ENCODE data around the gene ELMOD3.
"Not testable (repeated sequence)": the region's sequence is repeated elsewhere in the genome, so short reads cannot be mapped to it uniquely, and the experiment has no call there.

ELMOD3 gene

DNA sequence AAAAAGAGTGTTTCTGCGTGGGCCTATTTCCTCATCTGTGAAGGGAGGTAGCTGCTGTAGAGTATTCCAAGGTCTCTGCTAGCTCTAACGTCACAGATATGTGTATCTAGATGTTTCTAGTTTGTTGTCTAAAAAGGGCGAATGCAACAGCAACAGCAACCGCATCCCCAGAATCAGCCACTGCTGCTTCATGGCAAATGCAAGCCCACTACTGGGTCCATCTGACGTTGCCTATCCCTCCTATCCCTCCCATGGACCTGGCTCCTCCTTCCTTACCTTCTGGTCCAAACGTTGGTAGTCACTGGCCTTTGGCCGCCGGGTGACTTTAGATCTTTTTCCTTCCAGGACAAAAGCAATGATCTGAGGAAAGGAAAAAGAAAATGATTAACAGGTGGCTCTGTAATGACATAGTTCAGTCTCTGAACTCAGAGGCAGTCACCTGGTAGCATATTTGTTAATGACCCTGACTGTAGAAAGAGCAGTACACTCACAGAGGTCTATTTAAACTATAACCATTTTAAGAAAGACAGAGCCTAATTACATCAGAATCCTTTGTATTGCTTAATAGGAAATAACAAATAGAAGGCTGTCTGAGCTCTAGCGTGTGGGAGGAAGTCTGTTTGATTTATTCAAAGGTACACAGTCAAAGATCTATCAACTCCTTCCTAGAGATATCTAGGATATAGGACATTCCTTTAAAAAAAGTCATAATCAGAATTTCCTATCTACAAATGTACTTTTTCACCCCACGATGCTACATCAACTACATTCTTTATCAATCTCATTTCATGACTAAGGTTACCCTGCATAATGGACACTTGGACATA, 29.7 kb upstream of the ELMOD3 start:
- TF ChIP-seq, protein P1, sequence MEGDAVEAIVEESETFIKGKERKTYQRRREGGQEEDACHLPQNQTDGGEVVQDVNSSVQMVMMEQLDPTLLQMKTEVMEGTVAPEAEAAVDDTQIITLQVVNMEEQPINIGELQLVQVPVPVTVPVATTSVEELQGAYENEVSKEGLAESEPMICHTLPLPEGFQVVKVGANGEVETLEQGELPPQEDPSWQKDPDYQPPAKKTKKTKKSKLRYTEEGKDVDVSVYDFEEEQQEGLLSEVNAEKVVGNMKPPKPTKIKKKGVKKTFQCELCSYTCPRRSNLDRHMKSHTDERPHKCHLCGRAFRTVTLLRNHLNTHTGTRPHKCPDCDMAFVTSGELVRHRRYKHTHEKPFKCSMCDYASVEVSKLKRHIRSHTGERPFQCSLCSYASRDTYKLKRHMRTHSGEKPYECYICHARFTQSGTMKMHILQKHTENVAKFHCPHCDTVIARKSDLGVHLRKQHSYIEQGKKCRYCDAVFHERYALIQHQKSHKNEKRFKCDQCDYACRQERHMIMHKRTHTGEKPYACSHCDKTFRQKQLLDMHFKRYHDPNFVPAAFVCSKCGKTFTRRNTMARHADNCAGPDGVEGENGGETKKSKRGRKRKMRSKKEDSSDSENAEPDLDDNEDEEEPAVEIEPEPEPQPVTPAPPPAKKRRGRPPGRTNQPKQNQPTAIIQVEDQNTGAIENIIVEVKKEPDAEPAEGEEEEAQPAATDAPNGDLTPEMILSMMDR (IDR thresholded peaks at IDR 0.05; ENCODE audit: extremely low read depth, insufficient read depth, missing control alignments) = no peak
- in situ Hi-C loops (cut with MboI; ENCODE audit: low pct_unique_long_range_greater_than_20kb, low sequenced_read_pairs, unreplicated experiment) = no loop called here
- no peak for DNase-seq (ENCODE audit: low spot score)

DNA sequence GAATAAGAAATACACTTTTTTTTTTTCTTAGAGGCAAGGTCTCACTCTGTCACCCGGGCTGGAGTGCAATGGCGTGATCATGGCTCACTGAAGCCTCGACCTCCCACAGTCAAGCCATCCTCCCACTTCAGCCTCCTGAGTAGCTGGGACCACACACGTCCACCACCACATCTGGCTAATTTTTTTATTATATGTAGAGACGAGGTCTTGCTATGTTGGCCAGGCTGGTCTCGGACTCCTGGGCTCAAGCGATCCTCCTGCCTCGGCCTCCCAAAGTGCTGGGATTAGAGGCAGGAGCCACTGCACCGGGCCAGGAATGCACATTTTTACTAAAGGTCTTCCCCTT, 29.1 kb upstream of the ELMOD3 start:
- DNase-seq (ENCODE audit: low spot score) = no peak
- in situ Hi-C loops (cut with MboI; ENCODE audit: low pct_unique_long_range_greater_than_20kb, low sequenced_read_pairs, unreplicated experiment) = no loop called here
- TF ChIP-seq, protein P1 (IDR thresholded peaks at IDR 0.05; ENCODE audit: extremely low read depth, insufficient read depth, missing control alignments) = no peak

DNA sequence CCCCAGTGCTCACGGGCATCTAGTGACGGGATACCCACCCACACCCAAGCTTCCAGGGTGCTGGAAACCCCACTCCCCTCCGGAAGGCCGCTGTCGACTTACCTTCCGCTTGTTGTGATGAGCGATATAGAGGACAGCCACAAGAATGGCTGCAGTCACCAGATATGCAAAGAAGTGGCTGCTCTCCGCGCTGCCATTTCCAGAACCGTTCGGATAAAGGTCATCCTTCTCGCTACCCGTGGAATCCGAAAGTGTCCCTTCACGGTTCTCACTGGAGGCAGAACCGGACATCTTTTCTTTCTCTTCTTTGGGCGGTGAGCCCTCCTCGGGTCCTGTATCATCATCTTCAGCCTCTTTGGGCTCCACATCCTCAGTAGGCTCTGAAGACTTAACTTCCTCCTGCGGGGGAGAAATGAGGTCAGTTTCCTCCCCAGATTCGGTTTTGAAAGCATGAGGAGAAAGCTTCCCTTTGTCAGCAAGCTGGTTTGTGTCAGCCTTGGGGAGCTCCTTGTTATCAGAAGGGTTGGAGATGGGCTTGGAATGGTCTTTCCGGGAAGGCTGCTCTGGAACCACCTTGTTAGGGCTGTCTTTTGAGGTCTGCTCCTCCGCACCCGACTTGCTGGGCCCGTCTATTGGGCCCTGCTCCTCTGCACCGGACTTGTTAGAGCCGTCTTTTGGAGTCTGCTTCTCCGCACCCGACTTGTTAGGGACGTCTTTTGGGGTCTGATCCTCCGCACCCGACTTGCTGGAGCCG, 28.0 kb upstream of the ELMOD3 start:
- DNase-seq (ENCODE audit: low spot score) = peak; percentile 55
- in situ Hi-C loops (cut with MboI; ENCODE audit: low pct_unique_long_range_greater_than_20kb, low sequenced_read_pairs, unreplicated experiment) = no loop called here
- TF ChIP-seq, protein P1 (IDR thresholded peaks at IDR 0.05; ENCODE audit: extremely low read depth, insufficient read depth, missing control alignments) = no peak

DNA sequence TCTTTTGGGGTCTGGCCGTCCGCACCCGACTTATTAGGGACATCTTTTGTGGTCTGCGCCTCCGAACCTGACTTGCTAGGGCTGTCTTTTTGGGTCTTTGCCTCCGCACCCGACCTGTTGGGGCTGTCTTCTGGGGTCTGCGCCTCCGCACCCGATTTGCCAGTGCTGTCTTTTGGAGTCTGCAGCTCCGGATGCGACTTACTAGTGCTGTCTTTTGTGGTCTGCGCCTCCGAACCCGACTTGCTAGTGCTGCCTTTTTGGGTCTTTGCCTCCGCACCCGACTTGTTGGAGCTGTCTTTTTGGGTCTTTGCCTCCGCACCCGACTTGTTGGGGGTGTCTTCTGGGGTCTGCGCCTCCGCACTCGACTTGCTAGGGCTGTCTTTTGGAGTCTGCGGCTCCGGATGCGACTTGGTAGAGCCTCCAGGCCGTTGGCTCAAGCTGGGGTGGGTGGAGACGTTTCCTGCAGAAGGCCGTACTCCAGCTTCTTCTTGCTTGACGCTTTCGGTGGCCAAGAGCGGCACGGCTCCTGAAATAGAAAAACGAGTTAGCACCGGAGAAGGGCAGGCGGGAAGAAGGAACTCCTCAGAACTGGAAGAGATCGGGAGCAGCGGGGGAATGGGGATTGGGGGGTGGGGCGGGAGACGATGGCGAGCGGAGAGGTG, 27.3 kb upstream of the ELMOD3 start:
- TF ChIP-seq, protein P1 (IDR thresholded peaks at IDR 0.05; ENCODE audit: extremely low read depth, insufficient read depth, missing control alignments) = no peak
- peak; percentile 61 for DNase-seq (ENCODE audit: low spot score)
- in situ Hi-C loops (cut with MboI; ENCODE audit: low pct_unique_long_range_greater_than_20kb, low sequenced_read_pairs, unreplicated experiment) = no loop called here

DNA sequence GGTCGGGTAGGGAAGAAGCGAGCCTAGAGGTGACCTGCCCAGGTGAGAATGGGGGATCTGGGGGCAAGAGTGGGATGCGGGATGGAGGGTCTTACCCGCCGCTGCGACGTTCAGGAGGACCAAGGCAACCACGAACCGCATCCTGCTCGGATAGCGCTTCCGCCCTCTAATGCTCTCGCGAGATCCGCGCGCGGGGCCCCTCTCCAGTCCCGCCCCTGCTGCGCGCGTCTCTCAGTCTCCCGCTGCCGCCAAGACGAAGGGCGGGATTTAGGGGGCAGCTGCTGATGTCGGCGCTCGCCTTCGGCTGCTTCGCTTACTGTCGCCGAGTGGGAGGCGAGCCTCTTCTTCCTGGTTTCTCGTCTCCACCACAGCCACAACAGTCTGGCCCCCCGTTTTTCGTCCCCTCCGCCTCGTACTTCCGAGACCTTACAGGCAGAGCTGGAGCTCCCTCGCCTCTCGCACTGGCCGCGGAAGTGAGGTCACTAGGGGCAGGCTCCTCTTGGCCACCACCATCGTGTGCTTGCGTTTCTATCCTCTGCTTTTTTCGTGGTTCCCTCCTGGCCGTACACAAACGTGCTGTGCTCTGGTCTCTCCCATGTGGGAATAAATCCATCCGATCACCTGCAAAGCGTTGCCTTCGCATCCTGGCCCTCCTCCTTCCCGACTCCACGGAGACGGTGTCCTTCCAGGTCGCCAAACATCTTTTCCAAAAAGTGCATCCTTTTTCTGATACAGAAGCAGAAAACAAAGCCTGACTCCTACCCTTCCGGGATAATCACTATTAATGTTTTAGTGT, 26.5 kb upstream of the ELMOD3 start, which contains the start of gene TGOLN2:
TGOLN2 (minus strand) TSS at position 168 of the 796 bp plus-strand sequence; CDS start at position 141, 27 bp downstream.
- TF ChIP-seq, protein P1 (IDR thresholded peaks at IDR 0.05; ENCODE audit: extremely low read depth, insufficient read depth, missing control alignments) = no peak
- in situ Hi-C loops (cut with MboI; ENCODE audit: low pct_unique_long_range_greater_than_20kb, low sequenced_read_pairs, unreplicated experiment) = no loop called here
- DNase-seq (ENCODE audit: low spot score) = peak; percentile 95

DNA sequence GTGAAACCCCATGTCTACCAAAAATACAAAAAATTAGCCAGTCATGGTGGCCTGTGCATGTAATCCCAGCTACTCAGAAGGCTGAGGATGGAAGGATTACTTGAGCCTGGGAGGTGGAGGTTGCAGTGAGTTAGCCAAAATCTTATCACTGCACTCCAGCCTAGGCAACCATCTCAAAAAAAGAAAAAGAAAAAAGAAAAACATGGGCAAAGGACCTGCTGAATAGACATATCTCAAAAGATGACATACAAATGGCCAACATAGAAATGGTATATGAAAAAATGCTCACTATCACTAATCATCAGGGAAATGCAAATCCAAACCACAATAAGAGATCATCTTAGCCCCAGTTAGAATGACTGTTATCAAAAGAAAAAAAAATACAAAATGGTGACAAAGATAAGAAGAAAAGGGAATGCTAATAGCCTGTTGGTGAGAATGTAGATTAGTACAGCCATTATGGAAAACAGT, 25.4 kb upstream of the ELMOD3 start:
- TF ChIP-seq, protein P1 (IDR thresholded peaks at IDR 0.05; ENCODE audit: extremely low read depth, insufficient read depth, missing control alignments) = no peak
- in situ Hi-C loops (cut with MboI; ENCODE audit: low pct_unique_long_range_greater_than_20kb, low sequenced_read_pairs, unreplicated experiment) = no loop called here
- DNase-seq (ENCODE audit: low spot score) = no peak

DNA sequence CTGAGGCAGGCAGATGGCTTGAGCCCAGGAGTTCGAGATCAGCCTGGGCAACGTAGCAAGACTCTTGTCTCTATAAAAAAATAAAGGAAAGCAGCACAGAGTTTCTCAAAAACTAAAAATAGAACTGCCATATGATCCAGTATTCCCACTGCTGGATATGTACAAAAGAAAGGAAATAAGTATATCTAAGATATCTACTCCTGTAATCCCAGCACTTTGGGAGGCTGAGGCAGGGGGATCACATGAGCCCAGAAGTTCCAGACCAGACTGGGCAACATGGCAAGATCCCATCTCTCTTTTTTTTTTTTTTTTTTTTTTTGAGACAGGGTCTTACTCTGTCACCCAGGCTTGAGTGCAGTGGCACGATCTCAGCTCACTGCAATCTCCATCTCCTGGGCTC, 24.9 kb upstream of the ELMOD3 start:
- DNase-seq (ENCODE audit: low spot score); in situ Hi-C loops (cut with MboI; ENCODE audit: low pct_unique_long_range_greater_than_20kb, low sequenced_read_pairs, unreplicated experiment): not testable (repeated sequence)

Data from GM13977 (cell line).